DMS79 (cell line): ENCODE measurements around the gene LINC00632.

ENCODE experiments used
- DNase-seq: peaks from one replicate; lab custom pipeline; 2025; lab: John Stamatoyannopoulos, UW

LINC00632 gene

GRCh38 chrX:140765043-140765784, 55.7 kb downstream of the LINC00632 start:
- no peak for DNase-seq

- no peak for DNase-seq
Observed at GRCh38 chrX:140766024-140766611, 56.6 kb downstream of the LINC00632 start.

- DNase-seq, result no peak
Observed at GRCh38 chrX:140767646-140768045, 58.1 kb downstream of the LINC00632 start.

GRCh38 chrX:140775211-140775610, 65.7 kb downstream of the LINC00632 start:
- no peak for DNase-seq

GRCh38 chrX:140776320-140776719, 66.8 kb downstream of the LINC00632 start:
- DNase-seq, result no peak

GRCh38 chrX:140794642-140795041, 85.1 kb downstream of the LINC00632 start:
- DNase-seq, result no peak

- DNase-seq, result no peak
Observed at GRCh38 chrX:140799216-140799615, 89.7 kb downstream of the LINC00632 start.

GRCh38 chrX:140804292-140804691, 94.7 kb downstream of the LINC00632 start:
- no peak for DNase-seq

- DNase-seq, result no peak
Observed at GRCh38 chrX:140815868-140816267, 106.3 kb downstream of the LINC00632 start.

- no peak for DNase-seq
Observed at GRCh38 chrX:140817943-140818342, 108.4 kb downstream of the LINC00632 start.

- no peak for DNase-seq
Observed at GRCh38 chrX:140821280-140821679, 111.7 kb downstream of the LINC00632 start.

GRCh38 chrX:140822184-140822583, 112.6 kb downstream of the LINC00632 start:
- DNase-seq, result no peak

GRCh38 chrX:140822861-140823260, 113.3 kb downstream of the LINC00632 start:
- no peak for DNase-seq

GRCh38 chrX:140836874-140837273, 127.3 kb downstream of the LINC00632 start:
- DNase-seq, result no peak
